Measurements from ENCODE around the gene TTN. TPM values are rescaled to one million over a fixed set of nuclear protein-coding genes. Genes with fewer than 3 reads are reported as not detected.

TTN gene
- total and polyA plus RNA-seq, 2 donors from 2014 or later, result 0.02 to 3.6 TPM

DNA sequence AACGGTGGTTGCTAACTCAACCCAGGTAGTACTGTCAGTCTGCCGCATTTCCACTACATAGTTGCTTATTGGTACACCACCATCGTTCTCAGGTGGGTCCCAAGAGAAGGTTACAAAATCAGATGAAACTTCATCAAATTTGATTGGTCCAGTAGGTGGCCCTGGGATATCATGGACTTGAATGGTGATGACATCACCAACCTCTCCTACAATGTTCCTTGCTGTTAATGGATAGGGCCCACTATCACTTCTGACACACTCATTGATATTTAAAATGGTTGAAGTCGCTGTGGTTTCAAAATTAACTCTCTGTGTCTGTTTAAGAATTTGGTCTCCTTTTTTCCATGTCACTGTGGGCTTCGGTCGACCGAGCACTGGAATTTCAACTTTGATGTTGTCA is 232.4 kb downstream of the TTN start:
- Histone ChIP-seq H3K9ac (ENCODE audit: low read length in 3 of 3) (no peak overlapping the region), H3K36me3 (ENCODE audit: control insufficient read depth in 2 of 3, insufficient read depth in 3 of 3, low read length in 3 of 3) (peaks cover 0 to 18% (median 9%) of the 10 kb centered on the region in 3 donors), H3K9me3 (ENCODE audit: control insufficient read depth in 2 of 3, insufficient read depth in 1 of 3, low read length in 3 of 3) (no peaks in the 10 kb centered on the region), H3K4me3 (ENCODE audit: low read length in 3 of 3) (no peak overlapping the region), H3K27me3 (ENCODE audit: control insufficient read depth, insufficient read depth, low read length) (no peaks in the 10 kb centered on the region), H3K27ac (ENCODE audit: low read depth in 2 of 2, low read length in 2 of 2) (no peak overlapping the region), H3K4me1 (ENCODE audit: control insufficient read depth in 2 of 3, insufficient read depth in 2 of 3, low read depth in 1 of 3, low read length in 3 of 3) (no peaks in the 10 kb centered on the region)
- no peak for FAIRE-seq
- intact Hi-C loops (cut with DNase I), result no loop called here
- no peak for DNase-seq
- TF ChIP-seq, protein P1, sequence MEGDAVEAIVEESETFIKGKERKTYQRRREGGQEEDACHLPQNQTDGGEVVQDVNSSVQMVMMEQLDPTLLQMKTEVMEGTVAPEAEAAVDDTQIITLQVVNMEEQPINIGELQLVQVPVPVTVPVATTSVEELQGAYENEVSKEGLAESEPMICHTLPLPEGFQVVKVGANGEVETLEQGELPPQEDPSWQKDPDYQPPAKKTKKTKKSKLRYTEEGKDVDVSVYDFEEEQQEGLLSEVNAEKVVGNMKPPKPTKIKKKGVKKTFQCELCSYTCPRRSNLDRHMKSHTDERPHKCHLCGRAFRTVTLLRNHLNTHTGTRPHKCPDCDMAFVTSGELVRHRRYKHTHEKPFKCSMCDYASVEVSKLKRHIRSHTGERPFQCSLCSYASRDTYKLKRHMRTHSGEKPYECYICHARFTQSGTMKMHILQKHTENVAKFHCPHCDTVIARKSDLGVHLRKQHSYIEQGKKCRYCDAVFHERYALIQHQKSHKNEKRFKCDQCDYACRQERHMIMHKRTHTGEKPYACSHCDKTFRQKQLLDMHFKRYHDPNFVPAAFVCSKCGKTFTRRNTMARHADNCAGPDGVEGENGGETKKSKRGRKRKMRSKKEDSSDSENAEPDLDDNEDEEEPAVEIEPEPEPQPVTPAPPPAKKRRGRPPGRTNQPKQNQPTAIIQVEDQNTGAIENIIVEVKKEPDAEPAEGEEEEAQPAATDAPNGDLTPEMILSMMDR (IDR thresholded peaks at IDR 0.05; ENCODE audit: borderline replicate concordance, extremely low read depth, insufficient read depth), result no peak

DNA sequence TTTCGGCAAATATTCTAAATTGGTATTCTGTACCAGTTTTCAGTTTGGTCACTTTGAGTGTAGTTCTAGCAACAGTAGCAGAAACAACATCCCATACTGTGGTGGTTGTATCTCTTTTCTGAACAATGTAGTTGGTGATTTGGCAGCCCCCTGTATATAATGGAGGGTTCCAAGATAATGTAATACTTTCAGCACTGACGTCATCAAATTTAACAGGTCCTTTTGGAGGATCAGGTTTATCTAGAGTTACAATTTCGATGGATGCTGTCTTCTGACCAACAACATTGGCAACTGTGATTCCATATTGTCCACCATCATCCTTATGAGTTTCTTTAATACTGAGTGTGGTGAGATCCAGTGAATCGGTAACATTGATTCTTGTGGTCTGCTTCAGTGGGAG is 239.0 kb downstream of the TTN start:
- peaks cover 0 to 6% (median 5%) of the 10 kb centered on the region in 3 donors for H3K36me3 ChIP-seq (ENCODE audit: control insufficient read depth in 2 of 3, insufficient read depth in 3 of 3, low read length in 3 of 3)

DNA sequence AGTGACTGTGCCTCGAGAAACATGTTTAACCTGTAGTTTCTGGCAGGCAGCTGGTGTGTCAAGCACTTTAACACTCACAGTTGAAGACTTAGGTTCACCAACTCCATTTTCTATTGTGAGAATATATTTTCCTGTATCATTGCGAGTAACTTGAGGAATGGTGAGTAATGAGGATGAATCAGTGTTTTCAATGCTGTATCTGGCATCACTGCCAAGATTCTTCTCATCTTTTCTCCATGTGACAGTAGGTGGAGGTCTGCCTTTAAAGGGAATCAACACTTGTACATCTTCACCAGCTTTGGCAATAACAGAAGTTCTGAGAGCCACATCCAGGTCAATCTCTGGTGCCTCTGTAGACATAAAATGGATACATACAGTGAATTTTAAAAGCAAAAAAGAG is 254.2 kb downstream of the TTN start:
- Histone ChIP-seq H3K9ac (ENCODE audit: low read length in 3 of 3) (no peak overlapping the region), H3K27me3 (ENCODE audit: control insufficient read depth, insufficient read depth, low read length) (no peaks in the 10 kb centered on the region), H3K27ac (ENCODE audit: low read depth in 2 of 2, low read length in 2 of 2) (no peak overlapping the region), H3K36me3 (ENCODE audit: control insufficient read depth in 2 of 3, insufficient read depth in 3 of 3, low read length in 3 of 3) (peaks cover 0 to 5% (median 0%) of the 10 kb centered on the region in 3 donors), H3K4me1 (ENCODE audit: control insufficient read depth in 2 of 3, insufficient read depth in 2 of 3, low read depth in 1 of 3, low read length in 3 of 3) (no peaks in the 10 kb centered on the region), H3K9me3 (ENCODE audit: control insufficient read depth in 2 of 3, insufficient read depth in 1 of 3, low read length in 3 of 3) (no peaks in the 10 kb centered on the region), H3K4me3 (ENCODE audit: low read length in 3 of 3) (no peak overlapping the region)
- TF ChIP-seq, protein P1 (IDR thresholded peaks at IDR 0.05; ENCODE audit: borderline replicate concordance, extremely low read depth, insufficient read depth), result no peak
- DNase-seq (no peak), FAIRE-seq (no peak)
- intact Hi-C loops (cut with DNase I), result no loop called here

More for the DNA sequence above, 239.0 kb downstream of the TTN start:
- Histone ChIP-seq H3K4me3 (ENCODE audit: low read length in 3 of 3) (no peak overlapping the region), H3K27me3 (ENCODE audit: control insufficient read depth, insufficient read depth, low read length) (no peaks in the 10 kb centered on the region), H3K9ac (ENCODE audit: low read length in 3 of 3) (no peak overlapping the region), H3K27ac (ENCODE audit: low read depth in 2 of 2, low read length in 2 of 2) (no peak overlapping the region), H3K9me3 (ENCODE audit: control insufficient read depth in 2 of 3, insufficient read depth in 1 of 3, low read length in 3 of 3) (no peaks in the 10 kb centered on the region), H3K4me1 (ENCODE audit: control insufficient read depth in 2 of 3, insufficient read depth in 2 of 3, low read depth in 1 of 3, low read length in 3 of 3) (no peaks in the 10 kb centered on the region)
- no peak for FAIRE-seq
- TF ChIP-seq, protein P1 (IDR thresholded peaks at IDR 0.05; ENCODE audit: borderline replicate concordance, extremely low read depth, insufficient read depth), result no peak
- DNase-seq, result no peak
- intact Hi-C loops (cut with DNase I), result no loop called here

DNA sequence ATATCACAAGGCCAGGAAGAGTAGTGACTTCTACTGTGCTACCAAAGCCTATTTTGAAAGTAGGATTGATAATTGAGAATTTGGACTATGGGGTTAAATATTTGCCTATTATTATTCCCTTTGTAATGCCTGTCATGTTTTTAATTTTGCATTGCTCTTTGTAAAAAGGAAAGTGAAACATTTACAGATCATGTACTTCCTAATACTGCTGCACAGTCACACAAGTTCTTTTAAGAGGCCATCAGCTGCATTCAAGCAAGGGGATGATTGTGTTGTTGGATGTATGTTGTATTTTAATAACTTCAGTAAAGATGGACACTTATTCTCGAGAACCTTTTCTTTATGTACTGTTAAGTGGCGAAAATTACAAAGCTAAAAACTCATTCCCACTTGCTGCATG is 256.9 kb downstream of the TTN start:
- H3K27ac ChIP-seq (ENCODE audit: low read depth in 2 of 2, low read length in 2 of 2), result no peak overlapping the region
- H3K27me3 ChIP-seq (ENCODE audit: control insufficient read depth, insufficient read depth, low read length), result no peaks in the 10 kb centered on the region
- no peaks in the 10 kb centered on the region for H3K4me1 ChIP-seq (ENCODE audit: control insufficient read depth in 2 of 3, insufficient read depth in 2 of 3, low read depth in 1 of 3, low read length in 3 of 3)
- H3K9me3 ChIP-seq (ENCODE audit: control insufficient read depth in 2 of 3, insufficient read depth in 1 of 3, low read length in 3 of 3), result no peaks in the 10 kb centered on the region
- DNase-seq (no peak), FAIRE-seq (no peak)
- peaks cover 0 to 11% (median 3%) of the 10 kb centered on the region in 3 donors for H3K36me3 ChIP-seq (ENCODE audit: control insufficient read depth in 2 of 3, insufficient read depth in 3 of 3, low read length in 3 of 3)
- H3K9ac ChIP-seq (ENCODE audit: low read length in 3 of 3), result no peak overlapping the region
- no peak overlapping the region for H3K4me3 ChIP-seq (ENCODE audit: low read length in 3 of 3)
- intact Hi-C loops (cut with DNase I), result no loop called here
- TF ChIP-seq, protein P1 (IDR thresholded peaks at IDR 0.05; ENCODE audit: borderline replicate concordance, extremely low read depth, insufficient read depth), result no peak
